Peyer's patch (tissue), 4 donors: ENCODE measurements around the gene TOR4A. TPM values are rescaled to one million over a fixed set of nuclear protein-coding genes. Genes with fewer than 3 reads are reported as not detected.

Source experiments
- DNase-seq, 3 donors: peaks; one replicate each; pipeline ENCODE4 v3.0.0-alpha.2; 2017 to 2019
- H3K27ac ChIP-seq, 4 donors: fragments of 200-600 bp; sonication (generic); one replicate each; pipeline ENCODE4 v1.5.1; 2016 to 2019
- H3K27me3 ChIP-seq, 2 donors: fragments of 200-600 bp; sonication (generic); one replicate each; pipeline ENCODE4 v1.5.1; 2019
- H3K36me3 ChIP-seq, 3 donors: fragments of 200-600 bp; sonication (generic); one replicate each; pipeline ENCODE4 v1.5.1; 2016 to 2019
- H3K4me1 ChIP-seq, 4 donors: fragments of 200-600 bp; sonication (generic); one replicate each; pipeline ENCODE4 v1.5.1; 2016 to 2019
- H3K4me3 ChIP-seq, 4 donors: fragments of 200-600 bp; sonication (generic); 1 replicate in 3 of 4; 2 replicates in 1 of 4; pipeline ENCODE4 v1.5.1; 2016 to 2019; ENCODE audit warnings: mild to moderate bottlenecking in 1 of 4
- H3K9me3 ChIP-seq, 4 donors: fragments of 200-600 bp; sonication (generic); one replicate each; pipeline ENCODE4 v1.5.1; 2016 to 2019; ENCODE audit warnings: mild to moderate bottlenecking in 1 of 4
- POLR2A ChIP-seq, 2 donors: fragments of 450-650 bp; IDR thresholded peaks; one replicate each; pipeline ENCODE4 v1.5.1; 2017; ENCODE audit warnings: antibody characterized with exemption in 2 of 2, mild to moderate bottlenecking in 2 of 2, moderate library complexity in 2 of 2
- total RNA-seq, 4 donors: library from RNA; depleted of rRNA; stranded (reverse); fragments of >200 nt; gene quantifications; one replicate each; pipeline ENCODE4 v1.1.0, GENCODE V29; 2016
- TF ChIP-seq, protein P1 (sequence below), 6 experiments: fragments of 450-650 bp in 4 of 6; fragments of 200-600 bp in 2 of 6; sonication (generic) in 1 of 6; IDR thresholded peaks; one replicate each; pipeline ENCODE4 v1.5.1; 2017 to 2019; ENCODE audit warnings: antibody characterized with exemption in 6 of 6, mild to moderate bottlenecking in 3 of 6, moderate library complexity in 1 of 6

TOR4A gene
- total RNA-seq, 4 donors from 2014 or later = 33.8 to 45.7 (median 39.2) TPM

DNA sequence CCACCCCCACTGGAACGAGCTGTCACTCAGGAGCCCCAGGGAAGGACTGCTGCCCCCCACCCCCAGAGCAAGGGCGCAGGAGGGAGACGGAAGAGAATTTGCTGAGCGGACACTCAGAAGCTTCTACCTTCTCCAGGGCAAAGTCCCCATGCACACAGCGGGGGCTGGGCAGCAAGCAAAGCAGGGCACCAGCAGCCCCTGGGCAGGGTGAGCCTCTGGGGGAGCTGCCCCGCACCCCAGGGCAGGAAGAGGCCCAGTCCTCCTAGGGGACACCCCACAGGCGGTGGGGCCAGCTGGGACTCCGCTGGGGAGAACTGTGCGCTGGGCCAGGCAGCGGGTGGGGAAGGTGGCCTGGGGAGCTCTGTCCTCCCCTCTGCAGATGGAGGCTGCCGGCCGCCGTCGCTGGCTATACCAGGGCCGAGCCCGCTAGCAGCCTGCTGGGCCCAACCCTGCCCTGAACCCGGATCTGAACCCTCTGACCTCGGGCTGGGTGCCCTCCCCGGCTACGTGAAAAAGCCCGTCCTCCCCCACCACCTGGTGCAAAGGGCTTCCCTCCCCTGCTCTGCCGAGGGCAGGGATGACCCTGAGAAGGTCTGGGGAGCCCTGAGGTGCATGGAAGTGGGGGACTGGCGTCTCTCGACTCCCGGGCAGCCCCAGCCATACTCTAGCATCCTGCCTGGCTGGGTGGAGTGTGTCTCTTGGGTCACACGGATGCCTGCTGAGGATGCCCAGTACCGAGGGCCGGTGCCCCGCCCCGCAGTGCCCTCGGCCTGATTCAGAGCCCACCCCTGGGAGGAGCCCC is 47.4 kb upstream of the TOR4A start:
- peaks cover 0 to 4% of the 10 kb centered on the region in 2 donors for H3K27me3 ChIP-seq
- DNase-seq = peak in 1 of 3 donors; percentile 74

DNA sequence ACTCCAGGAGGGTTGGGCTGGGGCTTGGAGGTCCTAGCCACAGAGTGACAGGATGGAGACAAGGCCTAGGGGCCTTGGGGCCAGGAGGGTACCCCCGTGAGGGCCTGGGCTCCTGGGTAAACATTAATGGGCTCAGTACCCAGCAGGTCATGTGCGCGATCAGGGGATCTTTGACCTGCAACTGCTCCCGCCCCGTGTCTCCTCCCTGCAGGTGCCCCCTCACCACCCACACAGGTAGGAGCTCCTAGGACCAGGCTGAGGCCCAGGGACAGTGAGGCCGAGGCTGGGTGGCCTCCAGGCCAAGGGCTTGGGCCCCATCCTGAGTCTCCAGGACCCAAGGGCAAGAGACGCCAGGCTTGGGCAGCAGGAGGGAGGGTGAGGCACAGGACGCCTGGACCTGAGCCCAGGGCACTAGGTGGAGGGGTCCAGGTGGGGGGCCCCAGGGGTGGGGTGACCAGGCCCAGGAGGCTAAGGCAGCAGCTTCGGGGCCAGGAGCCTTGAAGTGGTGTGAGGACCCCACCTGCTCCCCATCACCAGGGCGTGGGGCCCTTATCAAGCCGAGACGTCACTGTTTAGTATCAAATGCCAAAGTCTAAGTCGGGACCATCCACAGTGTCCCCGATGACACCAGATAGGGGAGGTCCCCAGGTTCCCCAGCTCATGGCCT is 46.7 kb upstream of the TOR4A start, which contains the start of gene SLC34A3:
SLC34A3 (plus strand) TSS at position 197 of the 667 bp plus-strand sequence. CDS start 802 bp downstream, outside the sequence.
- TF ChIP-seq, protein P1, sequence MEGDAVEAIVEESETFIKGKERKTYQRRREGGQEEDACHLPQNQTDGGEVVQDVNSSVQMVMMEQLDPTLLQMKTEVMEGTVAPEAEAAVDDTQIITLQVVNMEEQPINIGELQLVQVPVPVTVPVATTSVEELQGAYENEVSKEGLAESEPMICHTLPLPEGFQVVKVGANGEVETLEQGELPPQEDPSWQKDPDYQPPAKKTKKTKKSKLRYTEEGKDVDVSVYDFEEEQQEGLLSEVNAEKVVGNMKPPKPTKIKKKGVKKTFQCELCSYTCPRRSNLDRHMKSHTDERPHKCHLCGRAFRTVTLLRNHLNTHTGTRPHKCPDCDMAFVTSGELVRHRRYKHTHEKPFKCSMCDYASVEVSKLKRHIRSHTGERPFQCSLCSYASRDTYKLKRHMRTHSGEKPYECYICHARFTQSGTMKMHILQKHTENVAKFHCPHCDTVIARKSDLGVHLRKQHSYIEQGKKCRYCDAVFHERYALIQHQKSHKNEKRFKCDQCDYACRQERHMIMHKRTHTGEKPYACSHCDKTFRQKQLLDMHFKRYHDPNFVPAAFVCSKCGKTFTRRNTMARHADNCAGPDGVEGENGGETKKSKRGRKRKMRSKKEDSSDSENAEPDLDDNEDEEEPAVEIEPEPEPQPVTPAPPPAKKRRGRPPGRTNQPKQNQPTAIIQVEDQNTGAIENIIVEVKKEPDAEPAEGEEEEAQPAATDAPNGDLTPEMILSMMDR (IDR thresholded peaks at IDR 0.05) = no peak
- TF ChIP-seq POLR2A (IDR thresholded peaks at IDR 0.05) = no peak
- H3K4me3 ChIP-seq = peak within 1 kb of the TSS in 2 of 4 donors; percentile 11 to 14
- H3K4me1 ChIP-seq = peaks cover 2 to 74% (median 16%) of the 10 kb centered on the region in 4 donors
- DNase-seq = no peak
- H3K27ac ChIP-seq = peak within 1 kb of the TSS in 2 of 4 donors; percentile 72 to 80
- peaks cover 0 to 4% of the 10 kb centered on the region in 2 donors for H3K27me3 ChIP-seq
- H3K36me3 ChIP-seq = no peaks in the 10 kb centered on the region
- peaks cover 0 to 4% (median 0%) of the 10 kb centered on the region in 4 donors for H3K9me3 ChIP-seq

More for the DNA sequence above, 47.4 kb upstream of the TOR4A start:
- peaks cover 0 to 69% (median 12%) of the 10 kb centered on the region in 4 donors for H3K4me1 ChIP-seq
- no peak for TF ChIP-seq POLR2A (IDR thresholded peaks at IDR 0.05)
- TF ChIP-seq, protein P1 (IDR thresholded peaks at IDR 0.05) = no peak
- peak overlapping the region in 2 of 4 donors; percentile 72 to 80 for H3K27ac ChIP-seq
- peaks cover 0 to 4% (median 0%) of the 10 kb centered on the region in 4 donors for H3K9me3 ChIP-seq
- no peaks in the 10 kb centered on the region for H3K36me3 ChIP-seq
- peak overlapping the region in 2 of 4 donors; percentile 11 to 14 for H3K4me3 ChIP-seq

DNA sequence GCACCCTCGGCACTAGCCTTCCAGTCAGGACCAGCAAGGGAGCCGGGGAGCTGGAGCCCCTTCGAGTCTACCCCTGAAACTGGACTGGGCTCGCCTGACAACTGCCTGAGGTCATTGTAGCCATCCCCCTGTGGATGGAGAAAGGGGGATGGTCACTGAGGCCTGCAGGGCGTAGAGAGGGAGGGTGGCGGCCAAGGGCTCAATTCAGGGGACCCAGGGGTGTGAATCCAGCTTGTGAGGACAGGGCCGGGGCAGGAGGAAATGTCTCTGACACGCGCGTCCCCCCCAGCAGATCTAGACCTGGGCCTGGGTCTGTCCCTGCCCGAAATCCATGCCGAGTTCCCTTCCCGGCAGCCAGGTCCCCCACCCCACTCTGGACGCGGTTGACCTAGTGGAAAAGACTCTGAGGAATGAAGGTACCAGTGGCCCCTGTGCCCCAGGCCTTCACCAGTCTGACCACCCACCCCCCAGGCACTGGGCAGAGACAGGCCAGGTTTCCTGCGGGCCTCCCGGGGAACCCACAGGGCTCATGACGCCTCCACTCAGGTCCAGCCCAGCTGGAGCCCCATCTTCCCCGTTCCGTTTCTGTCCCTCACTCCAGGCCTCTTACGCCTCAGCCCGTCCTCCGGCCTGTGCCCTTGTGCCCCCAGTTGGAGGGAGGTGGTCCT is 46.0 kb upstream of the TOR4A start:
- Histone ChIP-seq H3K4me3 (no peak overlapping the region), H3K27me3 (peaks cover 0 to 4% of the 10 kb centered on the region in 2 donors), H3K27ac (peak overlapping the region in 1 of 4 donors; percentile 72), H3K36me3 (no peaks in the 10 kb centered on the region), H3K4me1 (peaks cover 9 to 79% (median 19%) of the 10 kb centered on the region in 4 donors), H3K9me3 (peaks cover 0 to 4% (median 0%) of the 10 kb centered on the region in 4 donors)
- no peak for DNase-seq
- TF ChIP-seq, protein P1 (IDR thresholded peaks at IDR 0.05) = no peak
- TF ChIP-seq POLR2A (IDR thresholded peaks at IDR 0.05) = no peak

DNA sequence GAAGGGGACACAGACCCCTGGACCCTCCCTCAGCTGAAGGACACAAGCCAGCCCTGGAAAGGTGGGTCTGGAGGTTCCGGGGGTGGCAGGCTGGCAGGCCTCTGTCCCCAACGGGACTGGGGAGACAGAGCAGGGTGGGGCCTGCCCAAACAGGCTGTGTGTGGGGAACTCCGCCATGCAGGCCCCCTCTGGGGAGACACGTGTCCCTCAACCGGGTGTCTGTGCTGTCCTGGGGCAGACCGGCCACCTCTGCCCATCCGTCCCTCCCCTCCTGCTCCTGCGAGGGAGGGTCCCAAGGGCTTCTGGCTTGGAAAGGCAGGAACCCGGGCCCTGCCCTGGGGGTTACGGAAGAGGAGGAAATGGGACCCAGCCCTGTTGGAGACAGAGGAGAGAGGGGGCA is 45.4 kb upstream of the TOR4A start:
- Histone ChIP-seq H3K4me3 (no peak overlapping the region), H3K27me3 (peaks cover 0 to 4% of the 10 kb centered on the region in 2 donors), H3K36me3 (no peaks in the 10 kb centered on the region), H3K27ac (no peak overlapping the region), H3K4me1 (peaks cover 7 to 79% (median 25%) of the 10 kb centered on the region in 4 donors), H3K9me3 (peaks cover 0 to 4% (median 0%) of the 10 kb centered on the region in 4 donors)
- no peak for DNase-seq
- no peak for TF ChIP-seq POLR2A (IDR thresholded peaks at IDR 0.05)
- TF ChIP-seq, protein P1 (IDR thresholded peaks at IDR 0.05) = no peak

DNA sequence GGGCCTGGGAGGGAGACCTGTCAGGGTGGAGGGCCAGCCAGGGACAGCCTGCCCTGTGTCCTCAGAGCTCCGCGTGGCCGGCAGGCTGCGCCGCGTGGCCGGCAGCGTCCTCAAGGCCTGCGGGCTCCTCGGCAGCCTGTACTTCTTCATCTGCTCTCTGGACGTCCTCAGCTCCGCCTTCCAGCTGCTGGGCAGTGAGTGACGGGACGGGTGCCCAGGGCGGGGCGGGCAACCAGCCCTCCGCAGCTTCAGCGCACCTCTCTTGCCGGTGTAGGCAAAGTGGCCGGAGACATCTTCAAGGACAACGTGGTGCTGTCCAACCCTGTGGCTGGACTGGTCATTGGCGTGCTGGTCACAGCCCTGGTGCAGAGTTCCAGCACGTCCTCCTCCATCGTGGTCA is 45.0 kb upstream of the TOR4A start:
- DNase-seq = no peak
- Histone ChIP-seq H3K36me3 (no peaks in the 10 kb centered on the region), H3K4me3 (no peak overlapping the region), H3K27me3 (peaks cover 0 to 4% of the 10 kb centered on the region in 2 donors), H3K9me3 (peaks cover 0 to 4% (median 0%) of the 10 kb centered on the region in 4 donors), H3K4me1 (peaks cover 7 to 79% (median 24%) of the 10 kb centered on the region in 4 donors), H3K27ac (no peak overlapping the region)
- peak in 1 of 2 donors; percentile 33 for TF ChIP-seq POLR2A (IDR thresholded peaks at IDR 0.05)
- TF ChIP-seq, protein P1 (IDR thresholded peaks at IDR 0.05) = no peak
